SK-N-SH (cell line): ENCODE results near the gene TIAM2. TPM values are rescaled to one million over a fixed set of nuclear protein-coding genes. Genes with fewer than 3 reads are reported as not detected.

Experiments
- CTCF ChIA-PET: fragments of 300-600, 350-600 bp; formaldehyde crosslinking; extraction: SDS; loops from one replicate; lab custom pipeline; 2021; lab: Yijun Ruan, JAX
- POLR2A ChIA-PET: fragments of 350-600 bp; sonication (Branson Sonifier 250); formaldehyde crosslinking; extraction: SDS; loops from one replicate; lab custom pipeline; 2020; ENCODE audit warnings: antibody characterized with exemption, inconsistent platforms; lab: Yijun Ruan, JAX
- DNase-seq: peaks from one replicate; pipeline ENCODE4 v3.0.0; 2012
- H2AFZ ChIP-seq: fragments of 200-600 bp; sonication (generic); 2 replicates; pipeline ENCODE4 v1.8.1; 2016; ENCODE audit warnings: antibody characterized with exemption, mild to moderate bottlenecking, low read depth
- H3F3A ChIP-seq: fragments of 200-600 bp; sonication (generic); replicated peaks from 2 replicates; pipeline ENCODE3; 2016; ENCODE audit warnings: antibody characterized with exemption, mild to moderate bottlenecking; ENCODE audit not compliant: insufficient read depth
- H3K27ac ChIP-seq, 2 experiments: fragments of 200-500 bp in 1 of 2; fragments of 200-600 bp in 1 of 2; sonication (Bioruptor generic) in 1 of 2; sonication (generic), shearing (Covaris generic) in 1 of 2; 2 replicates each; pipeline versions ENCODE4 v1.5.1 to v1.6.1; 2014 to 2016; ENCODE audit warnings: low read depth in 2 of 2, inconsistent platforms in 1 of 2, low read length in 1 of 2, mild to moderate bottlenecking in 1 of 2, mixed read lengths in 1 of 2
- H3K27me3 ChIP-seq: fragments of 200-600 bp; sonication (generic), shearing (Covaris generic); 2 replicates; pipeline ENCODE4 v1.6.1; 2016; ENCODE audit warnings: mixed run types; ENCODE audit not compliant: insufficient read depth
- H3K36me3 ChIP-seq, 2 experiments: fragments of 200-500 bp in 1 of 2; fragments of 200-600 bp in 1 of 2; sonication (Bioruptor generic) in 1 of 2; sonication (generic) in 1 of 2; replicated peaks in 1 of 2; 2 replicates each; pipeline versions ENCODE3 to v1.5.1; 2014 to 2016; ENCODE audit warnings: low read length in 1 of 2, mild to moderate bottlenecking in 1 of 2; ENCODE audit not compliant: insufficient read depth in 2 of 2, control insufficient read depth in 1 of 2
- H3K4me1 ChIP-seq, 2 experiments: fragments of 200-500 bp in 1 of 2; fragments of 200-600 bp in 1 of 2; sonication (Bioruptor generic) in 1 of 2; sonication (generic), shearing (Covaris generic) in 1 of 2; 2 replicates each; pipeline versions ENCODE4 v1.5.1 to v1.6.1; 2014 to 2016; ENCODE audit warnings: low read depth in 1 of 2, low read length in 1 of 2, mixed run types in 1 of 2; ENCODE audit not compliant: insufficient read depth in 2 of 2, control insufficient read depth in 1 of 2
- H3K4me2 ChIP-seq: fragments of 200-600 bp; sonication (generic), shearing (Covaris generic); 2 replicates; pipeline ENCODE4 v1.6.1; 2017; ENCODE audit warnings: mixed run types
- H3K4me3 ChIP-seq, 2 experiments: fragments of 200-500 bp in 1 of 2; fragments of 200-600 bp in 1 of 2; sonication (Bioruptor generic) in 1 of 2; sonication (generic), shearing (Covaris generic) in 1 of 2; 2 replicates each; pipeline versions ENCODE4 v1.5.1 to v1.8.1; 2014 to 2016; ENCODE audit warnings: low read depth in 2 of 2, inconsistent platforms in 1 of 2, low read length in 1 of 2, mild to moderate bottlenecking in 1 of 2, mixed read lengths in 1 of 2, moderate library complexity in 1 of 2
- H3K79me2 ChIP-seq: fragments of 200-600 bp; sonication (generic); 2 replicates; pipeline ENCODE4 v1.8.1; 2017; ENCODE audit warnings: mild to moderate bottlenecking; ENCODE audit not compliant: insufficient read depth
- H3K9ac ChIP-seq: fragments of 200-600 bp; sonication (generic); 2 replicates; pipeline ENCODE4 v1.6.1; 2017; ENCODE audit warnings: mixed run types
- H3K9me2 ChIP-seq: fragments of 200-600 bp; sonication (generic); 2 replicates; pipeline ENCODE4 v1.6.1; 2017; ENCODE audit warnings: mixed run types
- H3K9me3 ChIP-seq: fragments of 200-600 bp; sonication (generic); 2 replicates; pipeline ENCODE4 v1.6.1; 2017; ENCODE audit warnings: mixed run types, mild to moderate bottlenecking, moderate library complexity
- H4K20me1 ChIP-seq: fragments of 200-600 bp; sonication (generic); 2 replicates; pipeline ENCODE4 v1.6.1; 2017; ENCODE audit warnings: mild to moderate bottlenecking, mixed run types; ENCODE audit not compliant: insufficient read depth
- CHD2 ChIP-seq: fragments of 150-350 bp; IDR thresholded peaks from 2 replicates; pipeline ENCODE4 v1.6.1; 2018; ENCODE audit warnings: low read length; ENCODE audit not compliant: partially characterized antibody
- EP300 ChIP-seq, 2 experiments: IDR thresholded peaks; 2 replicates each; pipeline versions ENCODE4 v1.4.0 to v1.6.1; 2012; ENCODE audit warnings: borderline replicate concordance in 1 of 2, low read depth in 1 of 2, low read length in 1 of 2
- EZH2phosphoT487 ChIP-seq: fragments of 200-600 bp; sonication (generic); IDR thresholded peaks from 2 replicates; pipeline ENCODE4 v1.6.1; 2017; ENCODE audit warnings: low read depth, mixed run types, mild to moderate bottlenecking, antibody characterized with exemption, moderate library complexity, borderline replicate concordance
- FOSL2 ChIP-seq: IDR thresholded peaks from 2 replicates; pipeline ENCODE4 v1.4.0; 2012; ENCODE audit warnings: low read depth, mild to moderate bottlenecking, moderate library complexity, borderline replicate concordance
- FOXM1 ChIP-seq: IDR thresholded peaks from 2 replicates; pipeline ENCODE4 v1.4.0; 2012; ENCODE audit warnings: low read depth, mild to moderate bottlenecking
- JUND ChIP-seq: IDR thresholded peaks from 2 replicates; pipeline ENCODE4 v1.4.0; 2012
- MXI1 ChIP-seq: IDR thresholded peaks from 2 replicates; pipeline ENCODE4 v1.6.1; 2012; ENCODE audit warnings: mild to moderate bottlenecking, low read depth, low read length, improper control_type of control experiment
- NFIC ChIP-seq: IDR thresholded peaks from 2 replicates; pipeline ENCODE4 v1.4.0; 2012; ENCODE audit warnings: borderline replicate concordance
- NRF1 ChIP-seq: IDR thresholded peaks from 2 replicates; pipeline ENCODE4 v1.6.1; 2012; ENCODE audit warnings: low read depth, mild to moderate bottlenecking, low read length
- POLR2AphosphoS5 ChIP-seq: IDR thresholded peaks from 2 replicates; pipeline ENCODE4 v1.6.1; 2012; ENCODE audit warnings: low read depth, low read length
- REST ChIP-seq: IDR thresholded peaks from 2 replicates; pipeline ENCODE4 v1.6.1; 2012; ENCODE audit warnings: mild to moderate bottlenecking, low read depth, low read length, moderate library complexity
- RFX5 ChIP-seq: IDR thresholded peaks from 2 replicates; pipeline ENCODE4 v1.6.1; 2012; ENCODE audit warnings: mild to moderate bottlenecking, improper control_type of control experiment, low read length
- RXRA ChIP-seq: IDR thresholded peaks from 2 replicates; pipeline ENCODE4 v1.4.0; 2012; ENCODE audit warnings: low read depth, mild to moderate bottlenecking, borderline replicate concordance
- SIN3A ChIP-seq: IDR thresholded peaks from 2 replicates; pipeline ENCODE4 v1.6.1; 2012; ENCODE audit warnings: low read depth, mild to moderate bottlenecking, low read length, moderate library complexity, borderline replicate concordance
- TAF1 ChIP-seq: IDR thresholded peaks from 2 replicates; pipeline ENCODE4 v1.6.1; 2012; ENCODE audit warnings: low read depth, mild to moderate bottlenecking, low read length, moderate library complexity, borderline replicate concordance
- WGBS: methylation state at CpG from one replicate; pipeline ENCODE4 v1.1.6; 2017; ENCODE audit warnings: low lambda C conversion rate; 5-methylcytosine and 5-hydroxymethylcytosine counted together
- polyA plus RNA-seq, 3 experiments: library from polyadenylated mRNA; depleted of rRNA; stranded (reverse); fragments of >200 nt; gene quantifications; 2 replicates each; pipeline ENCODE4 v1.2.3, GENCODE V29; 2012
- TF ChIP-seq, protein P1 (sequence below): IDR thresholded peaks from 2 replicates; pipeline ENCODE4 v1.4.0; 2012; ENCODE audit warnings: low read depth
- TF ChIP-seq, protein P2 (sequence below): fragments of 150-350 bp; IDR thresholded peaks from 2 replicates; pipeline ENCODE4 v1.6.1; 2017; ENCODE audit warnings: antibody characterized with exemption, low read length, low read depth, borderline replicate concordance
- TF ChIP-seq, protein P3 (sequence below): IDR thresholded peaks from 2 replicates; pipeline ENCODE4 v1.4.0; 2012; ENCODE audit warnings: low read depth, borderline replicate concordance

TIAM2 gene
- polyA plus RNA-seq, 1 of the 3 experiments (the other 2 are of a cell fraction) = 13.6 TPM

DNA sequence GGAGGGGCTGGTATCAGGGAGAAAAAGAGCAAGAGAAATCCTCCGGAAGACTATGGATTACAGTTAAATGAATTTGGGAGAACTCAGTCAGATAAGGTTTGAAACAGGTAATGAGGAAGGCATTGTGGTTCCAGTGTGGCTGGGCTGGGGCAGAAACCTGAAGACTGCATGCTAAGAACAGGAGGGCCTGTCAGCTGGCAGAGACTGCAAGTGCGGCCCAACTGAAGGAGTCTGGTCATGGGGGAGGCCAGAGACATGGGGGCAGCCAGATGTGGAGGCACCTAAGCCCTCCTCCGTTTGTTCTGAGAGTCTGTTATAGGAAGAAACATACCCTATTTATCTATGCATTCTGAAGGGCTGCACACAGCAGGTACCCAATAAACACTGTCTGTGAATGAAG lies 302.6 kb downstream of the TIAM2 start (continued):
- no peak for TF ChIP-seq SIN3A
- TF ChIP-seq, all 33 proteins: peak for 0

DNA sequence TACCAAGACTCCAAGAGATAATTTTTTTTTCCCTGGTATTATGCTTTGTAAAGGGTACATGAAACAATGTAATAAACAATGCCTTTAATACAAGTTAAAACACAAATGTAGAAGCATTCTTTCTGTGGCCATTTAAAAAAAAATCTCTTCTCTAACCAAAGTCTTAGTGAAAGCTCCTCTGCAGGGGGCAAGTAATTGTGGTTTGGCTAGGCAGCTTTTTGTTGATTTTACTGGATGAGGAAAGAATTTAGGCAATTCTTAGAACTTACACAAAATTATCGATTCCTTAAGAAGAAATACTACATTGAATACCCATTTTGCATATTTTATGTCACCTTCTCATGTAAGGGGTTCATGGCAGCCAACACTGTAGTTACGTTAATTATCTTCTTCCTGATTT lies 306.8 kb downstream of the TIAM2 start:
- peaks cover 4% of the 10 kb centered on the region for H3F3A ChIP-seq
- no peaks in the 10 kb centered on the region for H3K27me3 ChIP-seq
- POLR2A ChIA-PET = no interaction called here
- no peak overlapping the region for H3K9ac ChIP-seq
- no peak for DNase-seq
- no peak overlapping the region for H3K4me3 ChIP-seq
- peaks cover 57 to 80% of the 10 kb centered on the region in 2 experiments for H3K36me3 ChIP-seq
- CTCF ChIA-PET = interaction anchor here (1.0 to 3.7 kb wide), 4 partner anchors 10 to 434 kb away, joined by 3 to 14 read pairs (median 4); no protein-coding TSS in a partner anchor
- no peaks in the 10 kb centered on the region for H3K9me2 ChIP-seq
- H4K20me1 ChIP-seq = no peaks in the 10 kb centered on the region
- WGBS = 100% methylated on average over 2 of the region's 2 CpGs
- no peak overlapping the region for H3K27ac ChIP-seq
- TF ChIP-seq EZH2phosphoT487 = no peak
- no peak for TF ChIP-seq TAF1
- no peak for TF ChIP-seq JUND
- TF ChIP-seq, protein P1, sequence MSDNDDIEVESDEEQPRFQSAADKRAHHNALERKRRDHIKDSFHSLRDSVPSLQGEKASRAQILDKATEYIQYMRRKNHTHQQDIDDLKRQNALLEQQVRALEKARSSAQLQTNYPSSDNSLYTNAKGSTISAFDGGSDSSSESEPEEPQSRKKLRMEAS = no peak
- TF ChIP-seq NRF1 = no peak
- no peak for TF ChIP-seq EP300 (IDR thresholded peaks at IDR 0.05; ENCODE audit: borderline replicate concordance in 1 of 2, low read depth in 1 of 2, low read length in 1 of 2)
- no peak for TF ChIP-seq POLR2AphosphoS5
- no peak for TF ChIP-seq CHD2
- no peak for TF ChIP-seq RFX5
- TF ChIP-seq FOXM1 = no peak
- no peak overlapping the region for H2AFZ ChIP-seq
- peaks cover 0 to 7% of the 10 kb centered on the region in 2 experiments; a peak in 3 of 4 replicates for H3K4me1 ChIP-seq
- peaks cover 26% of the 10 kb centered on the region; the same call in 1 of the 2 replicates for H3K79me2 ChIP-seq
- no peak overlapping the region; the same call in 1 of the 2 replicates for H3K4me2 ChIP-seq
- H3K9me3 ChIP-seq = no peaks in the 10 kb centered on the region

DNA sequence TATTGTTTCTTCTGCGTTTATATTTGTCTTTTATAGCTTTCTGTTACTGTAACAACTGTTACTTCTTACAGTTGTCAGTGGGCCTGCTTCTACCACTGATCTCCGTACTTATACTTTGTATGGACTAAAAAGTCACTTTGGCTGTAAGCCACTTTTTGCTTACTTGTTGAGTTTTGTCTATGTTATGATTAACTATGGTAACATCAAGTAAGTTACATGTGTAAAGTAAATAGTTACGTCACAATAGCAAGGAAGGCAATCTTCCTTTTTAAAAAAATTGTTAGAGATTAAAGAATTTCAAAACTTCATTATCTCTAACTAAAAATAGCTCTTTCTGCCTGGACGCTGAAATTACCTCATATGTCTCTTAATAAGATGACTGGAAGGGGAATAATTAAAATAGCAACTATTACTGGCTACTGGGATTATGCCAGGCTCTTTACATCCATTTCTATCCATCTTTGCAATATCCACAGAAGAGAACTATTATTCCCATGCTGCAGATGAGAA lies 308.3 kb downstream of the TIAM2 start:
- 74% methylated on average over 4 of the region's 4 CpGs for WGBS
- H3K4me2 ChIP-seq = no peak overlapping the region
- CTCF ChIA-PET = interaction anchor here (1.4 to 3.7 kb wide), 2 partner anchors 8 to 15 kb away, joined by 3 to 14 read pairs; no protein-coding TSS in a partner anchor
- peaks cover 35% of the 10 kb centered on the region; the same call in 1 of the 2 replicates for H3K79me2 ChIP-seq
- no peak overlapping the region for H3K9ac ChIP-seq
- DNase-seq = no peak
- no peaks in the 10 kb centered on the region for H3F3A ChIP-seq
- H2AFZ ChIP-seq = no peak overlapping the region
- H3K9me2 ChIP-seq = no peaks in the 10 kb centered on the region
- no peaks in the 10 kb centered on the region for H3K9me3 ChIP-seq
- H3K4me1 ChIP-seq = peaks cover 0 to 7% of the 10 kb centered on the region in 2 experiments; a peak in 2 of 4 replicates
- no peaks in the 10 kb centered on the region for H3K27me3 ChIP-seq
- H4K20me1 ChIP-seq = no peaks in the 10 kb centered on the region
- no peak overlapping the region for H3K27ac ChIP-seq
- POLR2A ChIA-PET = no interaction called here
- peaks cover 60 to 75% of the 10 kb centered on the region in 2 experiments for H3K36me3 ChIP-seq
- H3K4me3 ChIP-seq = no peak overlapping the region
- no peak for TF ChIP-seq MXI1
- TF ChIP-seq, protein P2, sequence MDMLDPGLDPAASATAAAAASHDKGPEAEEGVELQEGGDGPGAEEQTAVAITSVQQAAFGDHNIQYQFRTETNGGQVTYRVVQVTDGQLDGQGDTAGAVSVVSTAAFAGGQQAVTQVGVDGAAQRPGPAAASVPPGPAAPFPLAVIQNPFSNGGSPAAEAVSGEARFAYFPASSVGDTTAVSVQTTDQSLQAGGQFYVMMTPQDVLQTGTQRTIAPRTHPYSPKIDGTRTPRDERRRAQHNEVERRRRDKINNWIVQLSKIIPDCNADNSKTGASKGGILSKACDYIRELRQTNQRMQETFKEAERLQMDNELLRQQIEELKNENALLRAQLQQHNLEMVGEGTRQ = no peak
- no peak for TF ChIP-seq NFIC
- no peak for TF ChIP-seq REST
- no peak for TF ChIP-seq RXRA
- TF ChIP-seq, protein P3, sequence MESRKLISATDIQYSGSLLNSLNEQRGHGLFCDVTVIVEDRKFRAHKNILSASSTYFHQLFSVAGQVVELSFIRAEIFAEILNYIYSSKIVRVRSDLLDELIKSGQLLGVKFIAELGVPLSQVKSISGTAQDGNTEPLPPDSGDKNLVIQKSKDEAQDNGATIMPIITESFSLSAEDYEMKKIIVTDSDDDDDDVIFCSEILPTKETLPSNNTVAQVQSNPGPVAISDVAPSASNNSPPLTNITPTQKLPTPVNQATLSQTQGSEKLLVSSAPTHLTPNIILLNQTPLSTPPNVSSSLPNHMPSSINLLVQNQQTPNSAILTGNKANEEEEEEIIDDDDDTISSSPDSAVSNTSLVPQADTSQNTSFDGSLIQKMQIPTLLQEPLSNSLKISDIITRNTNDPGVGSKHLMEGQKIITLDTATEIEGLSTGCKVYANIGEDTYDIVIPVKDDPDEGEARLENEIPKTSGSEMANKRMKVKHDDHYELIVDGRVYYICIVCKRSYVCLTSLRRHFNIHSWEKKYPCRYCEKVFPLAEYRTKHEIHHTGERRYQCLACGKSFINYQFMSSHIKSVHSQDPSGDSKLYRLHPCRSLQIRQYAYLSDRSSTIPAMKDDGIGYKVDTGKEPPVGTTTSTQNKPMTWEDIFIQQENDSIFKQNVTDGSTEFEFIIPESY = no peak
- no peak for TF ChIP-seq FOSL2
